Measurements from ENCODE around the gene ELMO1.

The ELMO1 gene

GRCh38 chr7:37342688-37343471, 105.8 kb downstream of the ELMO1 start:
- ChIA-PET POLR2A (no interaction called here), CTCF (no interaction called here)
- TF ChIP-seq FOXA1 (IDR thresholded peaks at IDR 0.05) (no peak), ELF4 (IDR thresholded peaks at IDR 0.05) (no peak)
- no peak for DNase-seq (ENCODE audit: extremely low spot score)

- no peak for TF ChIP-seq FOXK2 (IDR thresholded peaks at IDR 0.05)
- ChIA-PET POLR2A (no interaction called here), CTCF (no interaction called here)
- no peak for DNase-seq (ENCODE audit: extremely low spot score)
These were observed 106.4 kb downstream of the ELMO1 start for GRCh38 chr7:37342176-37342687.

- DNase-seq (ENCODE audit: extremely low spot score), result no peak
- no peak for TF ChIP-seq SP1 (IDR thresholded peaks at IDR 0.05)
- no peak for TF ChIP-seq ELF4 (IDR thresholded peaks at IDR 0.05)
- TF ChIP-seq TARDBP (IDR thresholded peaks at IDR 0.05), result no peak
- TF ChIP-seq LEF1 (IDR thresholded peaks at IDR 0.05; ENCODE audit: borderline replicate concordance), result no peak
- no peak for TF ChIP-seq ZNF384 (IDR thresholded peaks at IDR 0.05)
- no peak for TF ChIP-seq ARNT (IDR thresholded peaks at IDR 0.05)
- TF ChIP-seq HDGF (IDR thresholded peaks at IDR 0.05; ENCODE audit: borderline replicate concordance), result no peak
- TF ChIP-seq CTBP1 (IDR thresholded peaks at IDR 0.05; ENCODE audit: borderline replicate concordance), result no peak
- CTCF ChIA-PET, result no interaction called here
- POLR2A ChIA-PET, result no interaction called here
These were observed 107.5 kb downstream of the ELMO1 start for GRCh38 chr7:37341033-37341630.

GRCh38 chr7:37338966-37339365, 109.7 kb downstream of the ELMO1 start:
- ChIA-PET POLR2A (no interaction called here), CTCF (no interaction called here)
- TF ChIP-seq FOXM1 (IDR thresholded peaks at IDR 0.05; ENCODE audit: borderline replicate concordance), result no peak
- DNase-seq (ENCODE audit: extremely low spot score), result no peak

GRCh38 chr7:37337522-37337921, 111.1 kb downstream of the ELMO1 start:
- ChIA-PET POLR2A (no interaction called here), CTCF (no interaction called here)
- TF ChIP-seq PKNOX1 (IDR thresholded peaks at IDR 0.05) (no peak), LEF1 (IDR thresholded peaks at IDR 0.05; ENCODE audit: borderline replicate concordance) (no peak), ZNF384 (IDR thresholded peaks at IDR 0.05) (no peak), BHLHE40 (IDR thresholded peaks at IDR 0.05; ENCODE audit: borderline replicate concordance) (no peak)
- DNase-seq (ENCODE audit: extremely low spot score), result no peak

DNA sequence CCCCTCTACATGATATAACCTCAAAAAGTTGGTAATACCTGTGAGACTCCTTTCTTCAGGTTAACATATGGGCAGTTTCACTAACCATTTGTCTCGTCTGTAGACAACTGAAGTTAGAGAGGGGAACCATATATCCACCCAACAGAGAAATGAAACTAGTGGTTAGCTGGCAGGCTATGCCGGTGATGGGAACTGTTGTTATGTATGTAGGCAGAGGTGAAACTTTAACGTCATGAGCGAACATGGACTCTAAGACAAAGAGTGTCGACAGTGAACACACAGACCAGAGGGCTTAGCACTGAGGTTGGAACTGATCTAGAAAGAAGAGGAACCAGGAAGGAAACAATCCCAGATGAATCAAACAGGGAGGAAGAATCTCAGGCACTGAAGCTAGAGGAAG, 112.4 kb downstream of the ELMO1 start:
- no peak for TF ChIP-seq BHLHE40 (IDR thresholded peaks at IDR 0.05; ENCODE audit: borderline replicate concordance)
- no peak for TF ChIP-seq SP1 (IDR thresholded peaks at IDR 0.05)
- TF ChIP-seq NFRKB (IDR thresholded peaks at IDR 0.05), result no peak
- TF ChIP-seq CTBP1 (IDR thresholded peaks at IDR 0.05; ENCODE audit: borderline replicate concordance), result no peak
- TF ChIP-seq FOXA1 (IDR thresholded peaks at IDR 0.05), result no peak
- no peak for TF ChIP-seq LEF1 (IDR thresholded peaks at IDR 0.05; ENCODE audit: borderline replicate concordance)
- no peak for TF ChIP-seq SUZ12 (IDR thresholded peaks at IDR 0.05)
- TF ChIP-seq ARNT (IDR thresholded peaks at IDR 0.05), result no peak
- TF ChIP-seq ELF4 (IDR thresholded peaks at IDR 0.05), result no peak
- no peak for TF ChIP-seq L3MBTL2 (conservative IDR thresholded peaks at IDR 0.05)
- TF ChIP-seq FOXM1 (IDR thresholded peaks at IDR 0.05; ENCODE audit: borderline replicate concordance), result no peak
- no peak for TF ChIP-seq TARDBP (IDR thresholded peaks at IDR 0.05)
- ChIA-PET POLR2A (no interaction called here), CTCF (no interaction called here)
- no peak for DNase-seq (ENCODE audit: extremely low spot score)

- DNase-seq (ENCODE audit: extremely low spot score), result no peak
- no peak for TF ChIP-seq FOXK2 (IDR thresholded peaks at IDR 0.05)
- POLR2A ChIA-PET, result no interaction called here
- CTCF ChIA-PET, result interaction anchor here (1.1 kb wide), 1 partner anchor 23 kb away, joined by 3 read pairs; no protein-coding TSS in a partner anchor
These were observed 115.6 kb downstream of the ELMO1 start for GRCh38 chr7:37333075-37333474.

GRCh38 chr7:37332243-37333016, 116.2 kb downstream of the ELMO1 start:
- no peak for DNase-seq (ENCODE audit: extremely low spot score)
- ChIA-PET POLR2A (no interaction called here), CTCF (interaction anchor here (1.1 kb wide), 1 partner anchor 23 kb away, joined by 3 read pairs; no protein-coding TSS in a partner anchor)
- TF ChIP-seq CTBP1 (IDR thresholded peaks at IDR 0.05; ENCODE audit: borderline replicate concordance) (no peak), HDGF (IDR thresholded peaks at IDR 0.05; ENCODE audit: borderline replicate concordance) (no peak), ELF4 (IDR thresholded peaks at IDR 0.05) (no peak), SUZ12 (IDR thresholded peaks at IDR 0.05) (no peak), PKNOX1 (IDR thresholded peaks at IDR 0.05) (no peak), BHLHE40 (IDR thresholded peaks at IDR 0.05; ENCODE audit: borderline replicate concordance) (no peak), NFRKB (IDR thresholded peaks at IDR 0.05) (no peak)
